ENCODE data around the gene KYAT1.

DNA sequence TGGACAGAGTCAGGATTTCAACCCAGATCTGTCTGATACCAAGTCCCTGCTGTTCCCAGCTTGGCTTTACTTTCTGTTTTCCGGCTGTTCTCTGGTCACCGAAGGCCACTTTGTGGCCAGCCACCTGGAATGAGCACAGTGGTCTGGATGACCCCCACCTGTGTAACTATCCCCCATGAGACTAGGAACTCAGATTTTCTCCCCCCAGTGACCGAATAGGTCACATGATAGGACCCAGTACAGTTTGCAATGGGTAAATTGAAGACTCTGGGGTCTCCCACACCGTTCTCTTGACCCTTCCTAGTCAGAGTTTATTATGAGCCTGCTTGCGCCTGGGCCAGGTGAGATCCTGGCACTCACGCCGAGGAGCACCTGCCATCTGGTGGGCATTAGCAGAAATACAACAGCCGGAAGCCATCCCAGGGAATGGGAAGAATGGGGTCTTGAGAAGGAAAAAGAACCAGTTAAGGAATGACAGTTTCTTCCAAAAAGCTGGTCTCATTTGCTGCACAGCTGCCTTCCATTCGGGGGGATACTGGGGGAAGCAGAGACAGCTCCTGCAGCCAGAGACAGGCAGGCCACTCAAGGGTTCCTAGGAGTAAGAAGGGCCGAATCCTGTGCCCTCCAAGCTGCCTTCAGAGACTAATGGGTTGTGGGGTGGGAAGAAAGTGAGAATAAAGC, 46.1 kb upstream of the KYAT1 start:
- TF ChIP-seq FOXP2 (optimal IDR thresholded peaks at IDR 0.05; ENCODE audit: control extremely low read depth, extremely low read length, insufficient read depth) (no peak), POLR2AphosphoS5 (IDR thresholded peaks at IDR 0.05; ENCODE audit: borderline replicate concordance, low read depth, low read length) (no peak)
